K562 (cell line): ENCODE data around the gene CADPS2. TPM values are rescaled to one million over a fixed set of nuclear protein-coding genes. Genes with fewer than 3 reads are reported as not detected.

Experiments
- ATAC-seq: fragments of 200-7000 bp; cut with Tn5 transposase; 3 replicates; pipeline ENCODE4 v1.9.1; 2020; ENCODE audit warnings: moderate library complexity
- BruUV-seq: library from RNA; stranded (reverse); fragments of 400-500 nt; replicated peaks from 2 replicates; lab custom pipeline; 2021; lab: Mats Ljungman, UMichigan
- CTCF ChIA-PET: fragments of 300-600 bp; formaldehyde crosslinking; extraction: SDS; loops from one replicate; lab custom pipeline; 2021; ENCODE audit warnings: low intra/inter-chr PET ratio; lab: Yijun Ruan, JAX
- POLR2A ChIA-PET: fragments of 300-600, 350-650 bp; sonication (Branson Sonifier 250); formaldehyde crosslinking; extraction: SDS; loops from one replicate; lab custom pipeline; 2021; ENCODE audit warnings: antibody characterized with exemption, inconsistent platforms; lab: Yijun Ruan, JAX
- DNase-seq, 4 experiments: peaks; one replicate each; pipeline versions ENCODE4 v3.0.0 to v3.0.0-alpha.2; 2011 to 2018; ENCODE audit warnings: low spot score in 3 of 4, mixed read lengths in 3 of 4; ENCODE audit errors: extremely low read depth in 1 of 4
- FAIRE-seq: peaks from 2 replicates; lab custom pipeline; 2011; peaks lifted over from hg19 to GRCh38; lab: Jason Lieb, UNC
- H2AFZ ChIP-seq: 2 replicates; pipeline ENCODE4 v1.6.0; 2011; ENCODE audit warnings: low read depth, low read length, control low read depth, inconsistent platforms
- H3K27ac ChIP-seq: fragments of 200-600 bp; 3 replicates; pipeline ENCODE4 v1.8.0; 2011; ENCODE audit warnings: low read depth, mild to moderate bottlenecking, control low read depth, inconsistent platforms, low read length, moderate library complexity, mixed read lengths; ENCODE audit errors: extremely low read depth
- H3K27me3 ChIP-seq, 2 experiments: fragments of 300-600 bp in 1 of 2; 2 replicates in 1 of 2; 3 replicates in 1 of 2; pipeline versions ENCODE4 v1.6.0 to v1.8.0; 2011; ENCODE audit warnings: inconsistent platforms in 2 of 2, low read length in 2 of 2, mild to moderate bottlenecking in 1 of 2, mixed read lengths in 1 of 2, moderate library complexity in 1 of 2; ENCODE audit not compliant: control insufficient read depth in 2 of 2, insufficient read depth in 2 of 2
- H3K36me3 ChIP-seq: fragments of 300-600 bp; 3 replicates; pipeline ENCODE4 v1.8.0; 2011; ENCODE audit warnings: mild to moderate bottlenecking, low read length, inconsistent platforms; ENCODE audit not compliant: control insufficient read depth, insufficient read depth
- H3K4me1 ChIP-seq, 2 experiments: fragments of 200-600 bp in 1 of 2; replicated peaks in 1 of 2; 2 replicates in 1 of 2; 3 replicates in 1 of 2; pipeline versions ENCODE4 v1.5.1 to v1.8.0; 2011; ENCODE audit warnings: inconsistent platforms in 2 of 2, low read length in 2 of 2, mild to moderate bottlenecking in 1 of 2, mixed read lengths in 1 of 2, moderate library complexity in 1 of 2; ENCODE audit not compliant: control insufficient read depth in 2 of 2, insufficient read depth in 2 of 2
- H3K4me2 ChIP-seq: 2 replicates; pipeline ENCODE4 v1.6.1; 2011; ENCODE audit warnings: low read length, control low read depth, inconsistent platforms, mixed read lengths; ENCODE audit not compliant: insufficient read depth
- H3K4me3 ChIP-seq: fragments of 200-600 bp; sonication (generic), shearing (Covaris generic); 2 replicates; pipeline ENCODE4 v1.5.1; 2016; ENCODE audit warnings: control low read depth, inconsistent platforms
- H3K79me2 ChIP-seq: fragments of 200-600 bp; 3 replicates; pipeline ENCODE4 v1.8.0; 2011; ENCODE audit warnings: low read length, inconsistent platforms; ENCODE audit not compliant: control insufficient read depth, insufficient read depth
- H3K9ac ChIP-seq, 2 experiments: 2 replicates each; pipeline versions ENCODE4 v1.6.0 to v1.6.1; 2011; ENCODE audit warnings: low read depth in 2 of 2, low read length in 2 of 2, control low read depth in 1 of 2, inconsistent platforms in 1 of 2, mild to moderate bottlenecking in 1 of 2, mixed read lengths in 1 of 2; ENCODE audit not compliant: insufficient read depth in 1 of 2
- H3K9me1 ChIP-seq: one replicate; pipeline ENCODE4 v1.6.0; 2011; ENCODE audit warnings: inconsistent platforms, mild to moderate bottlenecking, low read length, moderate library complexity; ENCODE audit not compliant: control insufficient read depth, insufficient read depth
- H3K9me3 ChIP-seq: replicated peaks from 2 replicates; pipeline ENCODE4 v1.5.1; 2011; ENCODE audit warnings: low read depth, low read length, inconsistent platforms; ENCODE audit not compliant: control insufficient read depth, insufficient read depth
- H4K20me1 ChIP-seq: replicated peaks from 2 replicates; pipeline ENCODE4 v1.6.1; 2011; ENCODE audit warnings: low read length, inconsistent platforms, mixed read lengths; ENCODE audit not compliant: control insufficient read depth, insufficient read depth
- CTCF ChIP-seq, 3 experiments: IDR thresholded peaks in 2 of 3; conservative IDR thresholded peaks in 1 of 3; 2 replicates each; pipeline ENCODE4 v1.5.1; 2011 to 2012; ENCODE audit warnings: low read length in 3 of 3, mild to moderate bottlenecking in 3 of 3, control low read depth in 2 of 3, improper control_type of control experiment in 1 of 3, inconsistent platforms in 1 of 3, low read depth in 1 of 3, mixed read lengths in 1 of 3, moderate library complexity in 1 of 3; ENCODE audit not compliant: insufficient read depth in 2 of 3
- EHMT2 ChIP-seq: fragments of 450-650 bp; IDR thresholded peaks from 2 replicates; pipeline ENCODE4 v1.6.1; 2018; ENCODE audit warnings: antibody characterized with exemption
- TAF15 ChIP-seq: fragments of 200-400 bp; formaldehyde crosslinking; IDR thresholded peaks from 2 replicates; pipeline ENCODE4 v1.6.1; 2017; ENCODE audit warnings: mild to moderate bottlenecking, low read depth, low read length, moderate library complexity
- ZBTB49 ChIP-seq: sonication (generic); formaldehyde crosslinking; IDR thresholded peaks from 2 replicates; pipeline ENCODE4 v1.8.0; 2022; ENCODE audit warnings: missing genetic modification reagents, mild to moderate bottlenecking, borderline replicate concordance
- ZNF551 ChIP-seq: fragments of 250-450 bp; sonication (Bioruptor Pico); IDR thresholded peaks from 2 replicates; pipeline ENCODE4 v1.5.0; 2021; ENCODE audit warnings: mild to moderate bottlenecking, moderate library complexity
- WGBS: fragments of 100-300 bp; shearing (Covaris generic); methylation state at CpG from one replicate; pipeline ENCODE4 v1.1.6; 2016; ENCODE audit warnings: low coverage, mixed read lengths; ENCODE audit not compliant: insufficient coverage; ENCODE audit errors: missing lambda C conversion rate; 5-methylcytosine and 5-hydroxymethylcytosine counted together
- in situ Hi-C: fragments of 300-500 bp; cut with MboI; formaldehyde crosslinking; loops from 4 replicates; pipeline ENCODE4 v1.15.0; 2018; ENCODE audit warnings: inconsistent platforms, mixed read lengths
- intact Hi-C: fragments of 100-400 bp; cut with micrococcal nuclease; formaldehyde crosslinking; loops from 2 replicates; pipeline ENCODE4 v1.14.2; 2022
- polyA plus RNA-seq, 8 experiments: library from polyadenylated mRNA; depleted of rRNA in 4 of 8; stranded (reverse) in 5 of 8; unstranded in 3 of 8; fragments of >200 nt; fragmentation: Nextera tagmentation in 2 of 8; fragmentation: Illumina TruSeq in 1 of 8; extraction: Ambion mirVana in 2 of 8; extraction: Trizol in 1 of 8; gene quantifications; 2 replicates each; pipeline versions ENCODE4 v1.2.1 to v1.2.3, GENCODE V29; 2011 to 2014; ENCODE audit warnings: inconsistent platforms in 1 of 8, missing spikeins in 1 of 8
- total RNA-seq, 7 experiments: library from RNA; depleted of rRNA in 6 of 7; stranded (reverse); fragments of >200 nt in 6 of 7; fragmentation: Illumina TruSeq in 2 of 7; extraction: Trizol in 2 of 7; gene quantifications; 2 replicates each; pipeline versions ENCODE4 v1.2.1 to v1.2.3, GENCODE V29; 2011 to 2021; ENCODE audit warnings: low replicate concordance in 1 of 7
- TF ChIP-seq, protein P1 (sequence below): IDR thresholded peaks from 2 replicates; pipeline ENCODE4 v1.6.1; 2011; ENCODE audit warnings: borderline replicate concordance, low read depth, mild to moderate bottlenecking, moderate library complexity, low read length; ENCODE audit not compliant: insufficient read depth, poor library complexity, severe bottlenecking
- TF ChIP-seq, protein P2 (sequence below): fragments of 450-650 bp; IDR thresholded peaks from 2 replicates; pipeline ENCODE4 v1.6.1; 2016; ENCODE audit warnings: borderline replicate concordance

Gene CADPS2
- total and polyA plus RNA-seq, 9 of the 15 experiments (the other 6 are each of a cell fraction or from before 2014, with no cell fraction given), result 0.03 to 0.14 (median 0.04) TPM; not detected in 1

GRCh38 chr7:122756860-122757259 lies 129.4 kb downstream of the CADPS2 start (continued):
- TF ChIP-seq TAF15 (no peak), ZNF551 (CRISPR knock-in tag) (no peak), EHMT2 (no peak)

DNA sequence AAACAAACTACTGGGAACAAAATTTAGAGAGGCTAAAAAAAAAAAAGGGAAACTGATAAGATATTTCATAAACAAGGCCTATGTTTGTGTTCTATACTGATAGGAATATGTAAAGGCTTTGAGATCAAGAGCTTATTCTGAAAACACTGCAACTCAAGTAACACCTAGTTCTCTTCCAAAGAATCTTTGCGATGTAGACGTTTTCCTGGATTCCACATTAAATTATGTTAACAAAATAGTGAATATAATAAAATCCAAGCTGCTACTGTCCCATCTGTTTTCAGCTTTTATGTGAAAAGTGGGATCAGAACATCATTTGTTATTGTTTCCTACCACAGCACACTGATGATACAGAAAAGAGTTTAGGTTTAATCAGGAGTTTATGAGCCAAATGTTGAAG lies 130.6 kb downstream of the CADPS2 start:
- no peak overlapping the region for H2AFZ ChIP-seq
- no peaks in the 10 kb centered on the region for H3K4me1 ChIP-seq
- no peaks in the 10 kb centered on the region for H3K27me3 ChIP-seq
- H3K36me3 ChIP-seq, result no peaks in the 10 kb centered on the region
- CTCF ChIA-PET, result no interaction called here
- no peaks in the 10 kb centered on the region for H4K20me1 ChIP-seq
- no peak overlapping the region for H3K4me2 ChIP-seq
- intact Hi-C loops, result no loop called here
- BruUV-seq, result no TSS peak
- in situ Hi-C loops, result no loop called here
- no peak overlapping the region for H3K9ac ChIP-seq
- 0% methylated on average over 2 of the region's 2 CpGs for WGBS
- no peaks in the 10 kb centered on the region for H3K79me2 ChIP-seq
- no peak overlapping the region for H3K4me3 ChIP-seq
- DNase-seq (no peak), FAIRE-seq (no peak), ATAC-seq (no peak)
- H3K27ac ChIP-seq, result no peak overlapping the region
- H3K9me1 ChIP-seq, result no peaks in the 10 kb centered on the region
- POLR2A ChIA-PET, result no interaction called here
- no peaks in the 10 kb centered on the region; the same call in 1 of the 2 replicates for H3K9me3 ChIP-seq
- TF ChIP-seq CTCF (IDR thresholded peaks at IDR 0.05 in 2 of 3, conservative IDR thresholded peaks at IDR 0.05 in 1 of 3; ENCODE audit: insufficient read depth in 2 of 3, low read depth in 1 of 3, low read length in 3 of 3) (no peak), ZBTB49 (CRISPR knock-in tag) (no peak)
- TF ChIP-seq, protein P1, sequence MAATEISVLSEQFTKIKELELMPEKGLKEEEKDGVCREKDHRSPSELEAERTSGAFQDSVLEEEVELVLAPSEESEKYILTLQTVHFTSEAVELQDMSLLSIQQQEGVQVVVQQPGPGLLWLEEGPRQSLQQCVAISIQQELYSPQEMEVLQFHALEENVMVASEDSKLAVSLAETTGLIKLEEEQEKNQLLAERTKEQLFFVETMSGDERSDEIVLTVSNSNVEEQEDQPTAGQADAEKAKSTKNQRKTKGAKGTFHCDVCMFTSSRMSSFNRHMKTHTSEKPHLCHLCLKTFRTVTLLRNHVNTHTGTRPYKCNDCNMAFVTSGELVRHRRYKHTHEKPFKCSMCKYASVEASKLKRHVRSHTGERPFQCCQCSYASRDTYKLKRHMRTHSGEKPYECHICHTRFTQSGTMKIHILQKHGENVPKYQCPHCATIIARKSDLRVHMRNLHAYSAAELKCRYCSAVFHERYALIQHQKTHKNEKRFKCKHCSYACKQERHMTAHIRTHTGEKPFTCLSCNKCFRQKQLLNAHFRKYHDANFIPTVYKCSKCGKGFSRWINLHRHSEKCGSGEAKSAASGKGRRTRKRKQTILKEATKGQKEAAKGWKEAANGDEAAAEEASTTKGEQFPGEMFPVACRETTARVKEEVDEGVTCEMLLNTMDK, result no peak
- TF ChIP-seq, protein P2, sequence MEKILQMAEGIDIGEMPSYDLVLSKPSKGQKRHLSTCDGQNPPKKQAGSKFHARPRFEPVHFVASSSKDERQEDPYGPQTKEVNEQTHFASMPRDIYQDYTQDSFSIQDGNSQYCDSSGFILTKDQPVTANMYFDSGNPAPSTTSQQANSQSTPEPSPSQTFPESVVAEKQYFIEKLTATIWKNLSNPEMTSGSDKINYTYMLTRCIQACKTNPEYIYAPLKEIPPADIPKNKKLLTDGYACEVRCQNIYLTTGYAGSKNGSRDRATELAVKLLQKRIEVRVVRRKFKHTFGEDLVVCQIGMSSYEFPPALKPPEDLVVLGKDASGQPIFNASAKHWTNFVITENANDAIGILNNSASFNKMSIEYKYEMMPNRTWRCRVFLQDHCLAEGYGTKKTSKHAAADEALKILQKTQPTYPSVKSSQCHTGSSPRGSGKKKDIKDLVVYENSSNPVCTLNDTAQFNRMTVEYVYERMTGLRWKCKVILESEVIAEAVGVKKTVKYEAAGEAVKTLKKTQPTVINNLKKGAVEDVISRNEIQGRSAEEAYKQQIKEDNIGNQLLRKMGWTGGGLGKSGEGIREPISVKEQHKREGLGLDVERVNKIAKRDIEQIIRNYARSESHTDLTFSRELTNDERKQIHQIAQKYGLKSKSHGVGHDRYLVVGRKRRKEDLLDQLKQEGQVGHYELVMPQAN, result no peak
